GF-D8 (cell line): ENCODE results near the gene POLR2L.

Experiments used
- DNase-seq: peaks from one replicate; lab custom pipeline; 2025; lab: John Stamatoyannopoulos, UW

The POLR2L gene

DNA sequence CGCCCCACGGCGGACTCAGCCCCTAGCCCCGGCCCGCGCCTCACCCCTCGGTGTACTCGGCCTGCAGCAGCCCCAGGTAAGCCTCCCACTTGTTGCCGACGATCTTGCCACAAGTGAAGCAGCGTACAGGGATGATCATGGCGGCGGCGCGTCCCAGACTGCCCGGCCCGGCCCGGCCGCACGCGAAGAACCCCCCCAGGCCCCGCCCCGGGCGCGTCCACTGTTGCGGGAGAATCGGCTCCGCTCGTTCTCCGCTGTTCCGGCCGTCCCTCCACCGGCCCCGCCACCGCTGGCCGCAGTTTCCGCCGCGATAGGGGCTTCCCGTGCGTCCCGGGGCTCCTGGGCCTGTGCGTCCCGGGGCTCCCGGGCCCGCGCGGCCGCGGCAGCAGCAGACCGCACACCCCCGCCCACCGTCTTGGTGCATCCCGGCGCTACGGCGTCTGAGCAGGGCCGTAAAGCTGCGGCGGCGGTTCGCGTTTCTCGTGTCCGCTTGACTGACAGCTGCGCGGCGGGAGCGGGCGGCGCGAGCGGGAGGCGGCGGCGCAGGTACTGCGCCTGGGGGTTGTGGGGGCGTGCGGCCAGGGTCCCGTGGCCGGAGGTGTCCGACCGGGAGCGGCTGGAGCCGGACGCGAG lies at the start of gene POLR2L, which contains the start of gene TSPAN4:
Gene POLR2L, minus strand, starts transcription at position 160 of the 633 bp plus-strand sequence. Its CDS starts 21 bp downstream, at position 139.
Gene TSPAN4, plus strand, starts transcription at position 483 of the 633 bp plus-strand sequence. CDS start 7,453 bp downstream, outside the sequence.
- DNase-seq: peak; percentile 16

GRCh38 chr11:890794-891540 lies 48.6 kb upstream of the POLR2L start:
- DNase-seq: no peak

- no peak for DNase-seq
Measured at GRCh38 chr11:889687-890475, 47.6 kb upstream of the POLR2L start.

- no peak for DNase-seq
Measured at GRCh38 chr11:889257-889656, 46.9 kb upstream of the POLR2L start.

- DNase-seq: no peak
Measured at GRCh38 chr11:888310-889212, 46.2 kb upstream of the POLR2L start.

DNA sequence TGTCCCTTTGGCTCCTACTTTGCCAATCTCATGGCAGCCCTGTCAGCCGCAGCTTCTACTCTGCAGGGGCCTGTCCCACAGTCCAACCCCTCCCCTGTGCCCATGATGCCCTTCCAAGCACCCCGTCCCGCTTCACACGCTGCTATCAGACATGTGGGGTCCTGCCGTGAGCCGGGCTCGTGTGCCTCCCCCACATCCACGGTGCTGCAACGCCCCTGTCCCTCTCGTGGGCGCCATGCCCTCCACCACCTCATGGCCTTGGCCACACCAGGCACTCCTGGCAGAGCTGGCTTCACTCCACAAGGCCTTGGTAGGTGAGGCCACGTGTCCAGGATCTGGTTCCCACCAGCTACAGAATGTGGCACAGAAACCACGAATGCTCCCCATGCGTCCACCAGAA lies 45.3 kb upstream of the POLR2L start:
- no peak for DNase-seq

GRCh38 chr11:886568-886967 lies 44.2 kb upstream of the POLR2L start:
- no peak for DNase-seq

- no peak for DNase-seq
Measured at GRCh38 chr11:884578-885070, 42.3 kb upstream of the POLR2L start.

DNA sequence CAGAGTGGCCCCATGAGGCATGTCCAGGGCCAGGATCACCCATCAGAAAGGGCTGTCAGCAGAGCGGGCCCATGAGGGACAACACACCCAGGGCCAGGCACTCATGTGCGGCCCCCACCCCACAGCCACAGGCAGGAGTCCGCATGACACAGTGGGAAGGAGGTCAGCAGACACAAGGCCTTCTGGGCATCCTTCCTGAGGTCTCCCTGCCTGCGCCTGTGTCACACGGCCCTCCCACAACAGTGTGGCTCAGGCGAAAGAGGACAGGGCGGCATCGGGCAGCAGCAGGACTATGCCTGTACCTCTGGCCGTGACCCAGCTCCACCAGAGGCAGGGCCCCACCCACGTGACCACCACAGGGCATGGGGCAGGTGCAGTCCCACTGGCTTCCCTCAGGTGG lies 41.2 kb upstream of the POLR2L start:
- DNase-seq: no peak

DNA sequence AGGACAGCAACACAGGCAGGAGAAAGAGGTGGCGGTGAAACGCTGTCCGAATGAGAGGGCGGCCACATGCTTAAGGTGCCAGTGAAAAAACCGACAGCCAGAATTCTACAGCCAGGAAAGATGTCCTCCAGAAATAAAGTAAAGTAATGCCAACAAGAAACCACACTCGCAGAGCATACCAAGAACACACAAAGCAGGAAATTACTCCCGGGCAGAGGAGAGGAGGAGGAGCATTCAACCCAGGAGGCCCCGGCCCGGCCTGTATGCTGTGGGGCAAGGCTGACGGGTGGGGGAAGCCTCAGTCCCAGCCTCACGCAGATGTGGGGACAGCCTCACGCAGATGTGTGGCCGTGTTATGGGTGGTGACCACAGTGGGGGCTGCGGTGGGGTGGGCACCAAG lies 40.3 kb upstream of the POLR2L start:
- no peak for DNase-seq

- DNase-seq: no peak
Measured at GRCh38 chr11:880447-880846, 38.1 kb upstream of the POLR2L start.

DNA sequence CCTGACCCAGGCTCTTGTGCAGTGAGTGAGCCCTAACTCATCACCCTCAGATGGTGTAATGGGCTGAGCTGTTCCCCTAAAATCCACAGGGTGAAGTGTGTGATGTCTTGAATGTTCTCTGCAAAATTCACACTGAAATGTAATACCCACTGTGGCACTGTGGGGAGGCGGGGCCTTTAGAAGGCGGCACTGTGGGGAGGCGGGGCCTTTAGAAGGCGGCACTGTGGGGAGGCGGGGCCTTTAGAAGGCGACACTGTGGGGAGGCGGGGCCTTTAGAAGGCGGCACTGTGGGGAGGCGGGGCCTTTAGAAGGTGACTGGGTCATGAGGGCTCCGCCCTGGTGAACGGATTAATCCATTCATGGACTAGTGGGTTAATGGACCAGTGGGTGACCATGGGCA lies 35.2 kb upstream of the POLR2L start:
- DNase-seq: no peak

- no peak for DNase-seq
Measured at GRCh38 chr11:876545-876944, 34.2 kb upstream of the POLR2L start.

DNA sequence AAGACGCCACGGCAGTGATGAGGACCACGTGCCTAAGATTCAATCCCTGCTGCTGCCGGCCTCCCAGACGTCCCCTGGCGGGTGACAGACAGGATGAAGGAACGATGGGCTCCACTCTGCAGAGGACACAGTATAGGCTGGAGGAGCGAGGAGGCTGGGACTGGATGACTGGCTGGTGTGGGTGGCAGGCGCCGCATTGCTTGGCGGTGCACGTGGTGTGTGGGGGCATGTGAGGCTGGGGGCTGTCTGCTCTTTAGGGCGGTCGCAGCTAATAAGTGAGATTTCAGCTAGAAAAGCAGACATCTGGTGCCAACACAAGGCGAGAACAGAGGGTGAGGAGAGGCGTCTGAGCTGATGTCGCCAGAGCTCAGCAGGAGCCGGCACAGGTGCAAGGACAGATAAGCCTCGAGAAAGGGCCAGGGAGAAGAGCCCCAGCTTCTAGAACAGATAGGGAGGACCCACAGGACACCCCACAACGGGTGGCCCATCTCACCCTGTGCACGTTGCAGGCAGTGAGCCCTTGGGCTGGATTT lies 33.5 kb upstream of the POLR2L start:
- no peak for DNase-seq

DNA sequence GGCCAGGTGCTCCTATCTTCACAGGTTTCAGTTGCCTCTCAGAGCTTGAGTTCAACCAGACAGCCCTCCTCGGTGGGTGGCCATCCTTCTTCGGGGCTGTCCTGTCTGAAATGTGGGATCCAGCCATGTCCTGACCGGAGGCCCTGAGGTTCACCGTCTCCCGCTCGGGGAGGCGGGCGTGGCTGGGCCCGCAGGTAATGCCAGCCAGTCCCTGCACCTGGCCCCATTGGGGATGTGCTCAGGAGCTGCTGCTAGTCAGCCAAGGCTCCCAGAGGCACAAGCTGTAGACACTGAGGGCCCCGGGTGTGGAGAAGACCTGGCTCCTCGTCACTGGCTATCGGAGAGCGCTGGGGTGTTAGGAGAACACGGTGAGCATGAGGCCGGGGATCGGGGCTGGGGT lies 32.9 kb upstream of the POLR2L start:
- no peak for DNase-seq

- no peak for DNase-seq
Measured at GRCh38 chr11:873706-874105, 31.4 kb upstream of the POLR2L start.

- no peak for DNase-seq
Measured at GRCh38 chr11:872799-873198, 30.5 kb upstream of the POLR2L start.

- no peak for DNase-seq
Measured at GRCh38 chr11:871472-871871, 29.1 kb upstream of the POLR2L start.

GRCh38 chr11:870418-870817 lies 28.1 kb upstream of the POLR2L start:
- DNase-seq: no peak

DNA sequence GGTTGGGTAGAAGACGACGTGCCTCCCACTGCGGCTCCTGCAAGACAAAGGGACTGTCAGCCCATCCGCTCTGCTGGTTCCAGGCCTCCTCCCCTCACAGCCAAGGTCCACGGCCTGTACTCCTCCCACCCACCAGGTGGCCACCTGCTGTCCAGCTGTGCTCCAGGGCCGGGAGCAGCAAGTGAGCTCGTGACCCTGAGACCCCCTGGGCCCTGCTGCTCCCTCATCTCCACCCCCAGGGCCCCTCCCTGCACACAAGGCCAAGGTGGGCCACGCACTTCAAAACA lies 27.7 kb upstream of the POLR2L start:
- no peak for DNase-seq

DNA sequence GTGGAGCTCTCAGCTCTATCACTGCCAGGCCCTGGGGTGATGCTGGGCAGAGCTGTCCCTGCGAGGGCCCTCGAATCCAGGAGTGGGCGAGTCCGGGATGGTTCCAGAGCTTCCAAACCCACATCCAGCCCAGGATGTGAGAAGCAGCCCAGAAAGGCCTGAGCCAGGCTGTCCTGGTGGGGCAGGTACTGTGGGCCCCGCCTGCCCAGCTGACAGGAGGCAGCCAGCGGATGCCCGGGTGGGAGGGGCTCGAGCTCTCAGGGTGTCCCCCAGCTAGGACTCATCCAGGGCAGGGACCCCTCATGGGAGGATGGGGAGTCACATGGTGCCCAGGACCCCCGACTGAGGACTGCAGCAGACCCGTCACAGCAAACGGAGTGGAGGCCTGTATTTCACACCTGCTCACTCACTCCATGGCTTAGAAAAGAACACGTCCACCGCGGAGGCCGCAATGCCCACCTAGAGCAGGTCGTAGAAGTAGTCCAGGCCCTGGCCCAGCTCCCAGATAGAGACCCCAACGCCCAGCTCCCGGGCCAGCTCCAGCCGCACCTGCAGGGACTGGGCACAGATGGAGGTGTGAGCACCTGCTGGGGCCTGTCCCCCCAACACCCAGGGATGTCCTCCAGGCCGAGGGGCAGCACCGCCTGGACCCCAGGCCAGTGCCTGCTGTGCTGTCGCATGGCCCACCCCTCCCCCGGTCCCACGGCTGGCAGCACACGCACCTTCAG lies 27.2 kb upstream of the POLR2L start:
- DNase-seq: no peak
